MG63 (cell line): ENCODE data around the gene TGM6. TPM values are rescaled to one million over a fixed set of nuclear protein-coding genes. Genes with fewer than 3 reads are reported as not detected.

Source experiments
- DNase-seq: peaks from one replicate; pipeline ENCODE4 v3.0.0-alpha.2; 2020
- H3K27me3 ChIP-seq: fragments of 250-450 bp; sonication (Bioruptor Pico); 2 replicates; pipeline ENCODE4 v1.5.1; 2020; ENCODE audit warnings: mild to moderate bottlenecking, moderate library complexity
- H3K36me3 ChIP-seq: fragments of 250-450 bp; sonication (Bioruptor Pico); 2 replicates; pipeline ENCODE4 v1.5.1; 2020; ENCODE audit warnings: mild to moderate bottlenecking, moderate library complexity
- H3K4me3 ChIP-seq: fragments of 250-450 bp; sonication (Bioruptor Pico); 2 replicates; pipeline ENCODE4 v1.5.1; 2020; ENCODE audit warnings: mild to moderate bottlenecking, moderate library complexity
- H3K9me3 ChIP-seq: fragments of 250-450 bp; sonication (Bioruptor Pico); 2 replicates; pipeline ENCODE4 v1.5.1; 2020; ENCODE audit warnings: mild to moderate bottlenecking, moderate library complexity
- total RNA-seq: library from RNA; depleted of rRNA; stranded (reverse); fragments of >200 nt; shearing (Covaris generic); gene quantifications from 2 replicates; pipeline ENCODE4 v1.2.3, GENCODE V29; 2014; ENCODE audit warnings: low replicate concordance

Gene TGM6
- total RNA-seq, 1 experiment from 2014 or later, result not detected

DNA sequence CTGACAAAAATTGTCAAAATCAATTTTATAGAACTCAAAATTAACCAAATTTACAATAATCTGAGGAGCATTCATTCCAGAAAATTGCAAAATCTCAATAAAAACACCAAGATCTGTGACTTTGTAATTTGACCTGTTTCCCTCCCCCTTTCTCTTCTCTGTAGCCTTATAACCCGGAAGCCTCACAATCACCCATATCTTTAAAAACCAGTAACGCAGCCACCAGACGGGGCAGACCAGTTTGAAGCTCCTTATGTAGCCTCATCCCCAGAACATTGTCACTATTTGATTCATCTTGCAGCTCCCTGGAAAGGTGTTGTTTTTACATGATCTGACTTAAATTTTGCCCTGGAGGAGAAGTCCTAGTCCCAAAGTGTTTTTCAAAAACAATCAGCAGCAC is 27.5 kb upstream of the TGM6 start:
- no peak overlapping the region for H3K4me3 ChIP-seq
- no peaks in the 10 kb centered on the region for H3K36me3 ChIP-seq
- DNase-seq, result no peak
- H3K9me3 ChIP-seq, result no peaks in the 10 kb centered on the region
- H3K27me3 ChIP-seq, result no peaks in the 10 kb centered on the region

GRCh38 chr20:2357114-2357513 is 23.6 kb upstream of the TGM6 start:
- DNase-seq, result peak; percentile 30
- no peaks in the 10 kb centered on the region for H3K27me3 ChIP-seq
- no peaks in the 10 kb centered on the region for H3K36me3 ChIP-seq
- H3K4me3 ChIP-seq, result no peak overlapping the region
- peaks cover 9% of the 10 kb centered on the region for H3K9me3 ChIP-seq

DNA sequence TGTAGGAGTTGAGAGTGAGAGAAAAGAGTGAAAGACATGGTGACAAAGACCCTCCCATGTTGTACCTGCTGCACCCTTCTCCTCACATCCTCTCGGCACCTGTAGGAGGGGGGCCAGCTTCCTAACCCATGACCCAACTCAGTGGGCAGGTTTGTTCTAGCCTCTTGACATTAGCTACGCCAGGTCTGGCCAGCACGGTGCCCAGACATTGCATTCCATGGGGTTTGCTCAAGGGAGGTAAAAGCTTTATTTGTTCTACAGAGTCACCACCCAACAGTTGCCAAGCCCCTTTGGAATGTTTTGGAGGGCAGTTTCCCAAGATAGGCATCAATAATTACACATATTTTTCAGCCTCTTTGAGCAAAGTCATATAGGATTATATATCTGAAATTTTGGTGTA is 22.7 kb upstream of the TGM6 start:
- Histone ChIP-seq H3K36me3 (no peaks in the 10 kb centered on the region), H3K4me3 (no peak overlapping the region), H3K9me3 (peaks cover 9% of the 10 kb centered on the region), H3K27me3 (no peaks in the 10 kb centered on the region)
- peak; percentile 59 for DNase-seq

DNA sequence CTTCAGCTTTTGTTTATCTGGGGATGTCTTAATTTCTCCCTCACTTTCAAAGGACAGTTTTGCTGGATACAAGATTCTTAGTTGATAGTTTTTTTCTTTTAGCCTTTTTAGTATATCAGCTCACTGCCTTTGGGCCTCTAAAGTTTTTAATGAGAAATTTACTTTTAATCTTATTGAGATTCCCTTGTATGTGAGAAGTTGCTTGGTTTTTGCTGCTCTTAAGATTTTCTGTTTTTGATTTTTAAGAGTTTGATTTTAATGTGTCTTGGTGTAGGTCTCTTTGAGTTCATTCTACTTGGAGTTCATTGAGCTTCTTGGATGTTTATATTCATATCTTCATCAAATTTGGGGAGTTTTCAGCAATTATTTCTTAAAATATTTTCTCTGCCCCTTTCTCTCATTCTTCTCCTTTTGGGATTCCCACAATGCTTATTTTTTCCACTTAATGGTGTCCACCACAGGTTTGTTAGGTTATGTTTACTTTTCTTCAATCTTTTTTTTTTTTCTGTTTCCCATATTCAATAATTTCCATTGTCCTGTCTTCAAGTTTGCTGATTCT is 19.6 kb upstream of the TGM6 start:
- no peak for DNase-seq
- Histone ChIP-seq H3K36me3 (no peaks in the 10 kb centered on the region), H3K27me3 (no peaks in the 10 kb centered on the region), H3K4me3 (no peak overlapping the region), H3K9me3 (peaks cover 11% of the 10 kb centered on the region)

DNA sequence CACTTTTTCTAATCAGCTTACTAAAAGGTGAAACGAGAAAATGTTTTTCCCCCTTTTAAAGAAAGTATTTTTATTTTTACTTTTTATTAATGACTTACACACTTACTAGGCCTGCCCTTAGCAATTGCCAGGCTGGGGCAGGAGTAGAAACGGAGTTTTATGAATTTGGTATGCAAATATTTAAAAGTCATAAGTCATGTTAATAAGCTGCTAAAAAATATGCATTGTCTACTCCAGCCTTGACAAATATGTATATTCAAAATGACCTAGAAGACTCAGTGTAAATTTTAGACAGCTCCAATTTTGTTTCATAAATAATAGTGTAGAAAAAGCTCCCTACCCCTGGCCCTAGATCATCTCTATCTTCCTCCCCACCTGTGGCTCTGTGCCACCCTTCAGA is 17.5 kb upstream of the TGM6 start:
- Histone ChIP-seq H3K27me3 (no peaks in the 10 kb centered on the region), H3K36me3 (no peaks in the 10 kb centered on the region), H3K4me3 (no peak overlapping the region), H3K9me3 (peaks cover 11% of the 10 kb centered on the region)
- DNase-seq, result no peak

DNA sequence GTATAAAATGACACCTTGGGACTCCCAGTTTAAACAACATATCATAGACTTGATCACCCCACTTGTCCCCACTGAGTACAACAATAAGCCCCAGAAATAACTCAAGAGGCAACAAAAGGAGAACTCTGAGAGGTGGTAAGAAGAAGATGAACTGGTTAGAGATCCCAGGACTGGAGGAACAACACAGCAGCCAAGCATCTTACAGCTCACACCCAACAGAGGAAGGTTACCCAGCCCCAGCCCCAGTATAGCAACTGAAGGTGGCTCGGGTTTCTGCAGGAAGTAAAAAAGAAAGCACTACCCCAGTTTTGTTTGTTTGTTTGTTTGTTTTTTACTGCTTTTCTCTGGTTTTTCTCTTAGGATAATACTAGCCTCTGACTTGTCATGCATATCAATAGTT is 17.1 kb upstream of the TGM6 start:
- no peak overlapping the region for H3K4me3 ChIP-seq
- H3K36me3 ChIP-seq, result no peaks in the 10 kb centered on the region
- H3K27me3 ChIP-seq, result no peaks in the 10 kb centered on the region
- H3K9me3 ChIP-seq, result peaks cover 11% of the 10 kb centered on the region
- no peak for DNase-seq

GRCh38 chr20:2364044-2364443 is 16.7 kb upstream of the TGM6 start:
- peak; percentile 31 for DNase-seq
- H3K36me3 ChIP-seq, result no peaks in the 10 kb centered on the region
- H3K27me3 ChIP-seq, result no peaks in the 10 kb centered on the region
- H3K4me3 ChIP-seq, result no peak overlapping the region
- H3K9me3 ChIP-seq, result peaks cover 9% of the 10 kb centered on the region; the same call in 1 of the 2 replicates

DNA sequence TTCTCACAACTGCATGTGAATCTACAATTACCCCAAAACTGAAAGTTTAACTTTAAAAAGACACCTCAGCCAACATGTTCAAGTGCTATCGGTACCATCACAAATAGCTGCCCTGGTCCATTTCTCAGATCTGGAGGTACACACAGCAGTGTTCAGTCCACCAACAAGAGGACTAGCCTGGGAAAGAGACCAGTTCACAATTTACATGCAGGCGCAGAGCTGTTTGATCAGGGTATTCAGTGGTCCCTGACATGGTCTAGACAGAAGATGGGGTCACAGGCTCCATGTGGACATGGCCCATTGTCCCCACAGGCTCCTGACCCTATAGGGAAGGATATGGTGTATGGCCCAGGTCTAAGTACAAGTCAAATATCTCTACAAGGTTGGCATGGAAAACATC is 15.6 kb upstream of the TGM6 start:
- DNase-seq, result no peak
- Histone ChIP-seq H3K4me3 (no peak overlapping the region), H3K9me3 (peaks cover 7% of the 10 kb centered on the region; the same call in 1 of the 2 replicates), H3K36me3 (no peaks in the 10 kb centered on the region), H3K27me3 (no peaks in the 10 kb centered on the region)

- Histone ChIP-seq H3K36me3 (no peaks in the 10 kb centered on the region), H3K27me3 (no peaks in the 10 kb centered on the region), H3K4me3 (no peak overlapping the region), H3K9me3 (peaks cover 5% of the 10 kb centered on the region; the same call in 1 of the 2 replicates)
- DNase-seq, result peak; percentile 9
Observed at GRCh38 chr20:2365666-2366065, 15.0 kb upstream of the TGM6 start.

DNA sequence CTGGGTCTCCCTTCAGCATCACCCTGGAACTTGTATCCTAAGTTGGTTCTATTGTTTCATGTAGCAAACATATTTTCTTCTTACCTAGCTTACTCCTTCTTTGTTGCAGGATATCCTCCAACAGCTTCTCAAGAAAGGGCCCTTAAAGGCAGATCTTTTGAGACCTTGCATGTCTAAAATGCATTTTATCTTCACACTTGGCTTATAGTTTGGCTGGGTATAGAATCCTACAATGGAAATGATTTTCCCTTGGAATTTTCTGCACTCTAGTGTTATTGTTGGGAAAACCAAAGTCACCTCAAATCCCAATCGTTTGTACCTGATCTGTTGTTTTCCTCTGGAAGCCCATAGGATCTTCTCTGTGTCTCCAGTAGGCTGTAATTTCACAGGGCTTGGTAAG is 12.1 kb upstream of the TGM6 start:
- no peak for DNase-seq
- H3K9me3 ChIP-seq, result no peaks in the 10 kb centered on the region
- no peak overlapping the region for H3K4me3 ChIP-seq
- no peaks in the 10 kb centered on the region for H3K27me3 ChIP-seq
- H3K36me3 ChIP-seq, result no peaks in the 10 kb centered on the region

- Histone ChIP-seq H3K27me3 (no peaks in the 10 kb centered on the region), H3K36me3 (no peaks in the 10 kb centered on the region), H3K4me3 (no peak overlapping the region), H3K9me3 (no peaks in the 10 kb centered on the region)
- DNase-seq, result no peak
Observed at GRCh38 chr20:2373098-2373497, 7.6 kb upstream of the TGM6 start.

DNA sequence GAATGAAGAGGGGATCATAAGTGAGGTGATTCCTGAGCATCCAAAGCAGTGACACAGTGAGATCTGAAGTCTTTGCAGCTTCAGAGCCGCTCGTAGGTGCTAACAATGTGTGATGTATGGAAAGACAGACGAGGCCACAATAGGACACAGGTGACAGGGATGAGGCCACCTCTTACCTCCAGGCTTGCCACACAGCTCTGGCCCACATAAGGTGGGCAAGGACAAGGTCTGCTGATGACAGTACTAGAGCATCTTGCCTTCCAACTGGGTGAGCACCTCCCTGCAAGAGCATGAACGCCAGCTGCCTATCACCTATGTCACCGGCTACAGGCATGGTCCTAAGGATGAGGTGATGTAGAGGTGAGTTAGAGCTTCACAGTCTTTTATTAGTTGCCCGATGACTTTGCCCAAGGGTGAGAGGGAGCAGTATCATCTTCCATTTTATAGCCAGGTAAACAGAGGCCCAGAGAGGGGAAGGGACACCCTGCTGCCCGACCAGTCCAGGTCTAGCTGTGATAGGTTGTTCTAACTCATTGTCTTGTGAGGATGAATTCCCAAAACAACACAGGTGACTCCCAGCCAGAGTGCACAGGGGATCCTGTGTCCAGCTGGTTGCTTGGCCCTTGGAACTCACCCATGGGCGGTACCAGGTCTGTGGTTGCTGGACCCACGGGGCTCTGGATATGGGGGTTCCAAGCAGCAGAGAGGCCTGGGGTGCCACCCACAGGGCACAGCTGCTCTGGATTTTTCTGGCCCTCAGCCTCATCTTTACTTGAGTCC is 6.2 kb upstream of the TGM6 start:
- no peak for DNase-seq
- H3K27me3 ChIP-seq, result no peaks in the 10 kb centered on the region
- no peak overlapping the region for H3K4me3 ChIP-seq
- no peaks in the 10 kb centered on the region for H3K36me3 ChIP-seq
- H3K9me3 ChIP-seq, result no peaks in the 10 kb centered on the region

- H3K27me3 ChIP-seq, result no peaks in the 10 kb centered on the region
- H3K4me3 ChIP-seq, result no peak overlapping the region
Observed at GRCh38 chr20:2378893-2379292, 1.8 kb upstream of the TGM6 start.

DNA sequence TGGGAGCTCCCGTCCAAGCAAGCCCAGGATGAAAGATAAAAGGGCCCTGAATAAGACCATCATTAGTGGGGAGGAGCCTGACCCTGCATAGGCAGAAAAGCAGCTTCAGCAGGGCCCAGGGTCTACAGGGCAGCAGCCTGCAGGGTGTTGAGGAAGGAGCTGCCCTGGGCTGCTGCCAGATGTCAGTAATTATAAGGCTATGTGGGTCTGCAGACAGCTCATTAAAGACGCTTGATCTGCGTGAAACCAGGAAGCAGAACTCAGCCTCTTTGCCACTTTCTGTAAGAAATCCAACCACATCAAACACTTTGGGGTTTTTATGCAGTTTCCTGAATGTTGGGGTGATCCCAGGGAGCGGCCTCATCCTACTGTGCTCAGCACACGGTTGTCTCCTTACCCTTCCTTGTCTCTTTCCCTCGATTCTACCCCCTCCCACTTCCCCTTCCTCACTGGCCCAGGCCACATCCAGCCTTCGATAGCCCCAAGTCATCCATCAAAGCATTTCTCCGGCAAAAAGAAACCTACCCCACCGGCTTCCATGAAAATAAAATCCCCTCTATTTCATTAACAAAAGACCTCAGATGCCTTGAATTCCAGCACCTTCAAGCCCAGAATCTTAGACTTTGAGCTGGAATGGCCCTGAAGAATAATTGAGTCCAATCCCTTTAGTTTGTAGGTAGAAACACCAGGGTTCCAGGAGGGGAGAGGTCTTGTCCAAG is 1.0 kb upstream of the TGM6 start:
- Histone ChIP-seq H3K27me3 (no peaks in the 10 kb centered on the region), H3K9me3 (no peaks in the 10 kb centered on the region), H3K36me3 (no peaks in the 10 kb centered on the region), H3K4me3 (no peak overlapping the region)
- no peak for DNase-seq

More at GRCh38 chr20:2378893-2379292, 1.8 kb upstream of the TGM6 start:
- no peak for DNase-seq
- H3K9me3 ChIP-seq, result no peaks in the 10 kb centered on the region
- no peaks in the 10 kb centered on the region for H3K36me3 ChIP-seq

DNA sequence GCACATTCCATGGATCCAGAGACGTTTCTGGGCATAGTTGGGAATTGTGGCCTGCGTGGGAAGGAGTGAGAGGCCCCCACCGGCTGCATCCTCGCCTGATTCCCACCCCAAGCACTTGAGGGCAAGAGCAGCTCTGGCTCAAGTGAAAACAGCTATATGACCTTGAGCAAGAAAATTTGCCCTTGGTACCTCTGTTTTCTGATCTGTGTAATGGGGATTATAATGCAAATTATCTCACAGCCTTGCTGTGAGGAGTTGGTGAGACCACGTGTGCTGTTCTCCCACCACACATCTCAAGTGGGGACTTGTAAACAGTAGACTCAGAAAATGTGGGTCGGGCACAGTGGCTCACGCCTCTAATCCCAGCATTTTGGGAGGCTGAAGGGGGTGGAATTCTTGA is 602 bp downstream of the TGM6 start:
- no peaks in the 10 kb centered on the region for H3K27me3 ChIP-seq
- H3K4me3 ChIP-seq, result no peak overlapping the region
- no peaks in the 10 kb centered on the region for H3K36me3 ChIP-seq
- no peak for DNase-seq
- no peaks in the 10 kb centered on the region for H3K9me3 ChIP-seq

DNA sequence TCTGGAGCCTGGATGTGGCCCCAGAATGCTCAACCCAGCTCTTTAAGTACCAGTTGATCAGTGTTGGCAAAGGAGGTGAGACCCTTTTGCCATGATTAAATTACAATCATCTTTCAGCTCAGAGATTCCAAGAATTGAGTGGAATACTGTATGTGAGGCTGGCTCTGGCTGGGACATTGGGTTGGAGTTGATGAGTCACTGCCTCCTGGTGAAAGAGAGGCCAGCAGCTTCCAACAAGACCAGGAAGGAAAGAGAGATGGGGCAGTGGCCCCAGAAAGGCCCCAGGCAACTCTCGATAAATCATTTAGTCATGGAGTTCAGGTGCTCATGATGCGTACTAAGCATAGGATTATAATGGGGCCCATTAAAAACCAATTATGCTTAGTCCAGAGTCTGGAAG is 2.1 kb downstream of the TGM6 start:
- H3K9me3 ChIP-seq, result peaks cover 3% of the 10 kb centered on the region; the same call in 1 of the 2 replicates
- H3K27me3 ChIP-seq, result no peaks in the 10 kb centered on the region
- H3K36me3 ChIP-seq, result no peaks in the 10 kb centered on the region
- H3K4me3 ChIP-seq, result no peak overlapping the region
- peak; percentile 33 for DNase-seq

DNA sequence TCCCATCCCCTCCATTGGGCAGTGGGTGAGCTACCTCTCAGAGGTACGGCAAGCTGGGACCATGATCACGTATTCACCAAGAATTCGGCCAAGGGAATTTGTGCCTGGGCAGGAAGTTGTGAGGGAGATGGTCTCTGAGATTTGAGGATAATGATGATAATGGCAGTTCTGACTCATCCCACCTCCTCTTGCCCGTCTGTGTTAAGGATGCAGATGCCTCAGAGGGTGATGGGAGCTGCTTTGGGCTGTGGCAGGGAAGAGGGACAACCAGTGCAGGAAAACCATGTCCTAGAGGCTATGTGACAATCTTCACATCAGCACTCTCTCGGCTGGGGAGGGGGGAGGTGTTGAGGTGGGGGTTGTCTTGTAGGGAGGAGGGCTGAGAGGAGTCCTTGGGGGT is 4.3 kb downstream of the TGM6 start:
- Histone ChIP-seq H3K36me3 (no peaks in the 10 kb centered on the region), H3K9me3 (peaks cover 3% of the 10 kb centered on the region), H3K27me3 (no peaks in the 10 kb centered on the region), H3K4me3 (no peak overlapping the region)
- no peak for DNase-seq

DNA sequence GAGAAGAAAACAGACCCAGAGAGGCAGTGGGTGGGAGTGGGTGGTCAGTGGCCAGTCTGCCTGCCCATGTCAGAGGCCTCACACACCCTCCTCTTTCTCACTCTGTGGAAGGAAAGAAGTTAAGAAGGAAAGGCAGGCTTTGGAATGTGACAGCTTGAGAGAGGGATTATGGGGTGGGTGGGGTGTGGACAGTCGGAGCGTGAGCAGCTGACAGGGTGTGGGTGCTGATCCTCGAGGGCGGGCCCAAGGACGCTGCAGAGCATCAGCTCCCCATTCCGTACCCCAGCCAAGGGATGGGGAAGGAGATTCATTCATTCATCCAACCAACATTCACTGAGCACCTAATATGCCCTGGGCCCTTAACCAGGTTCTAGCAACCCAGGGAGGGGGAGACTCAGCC is 4.8 kb downstream of the TGM6 start:
- H3K4me3 ChIP-seq, result no peak overlapping the region
- DNase-seq, result no peak
- no peaks in the 10 kb centered on the region for H3K27me3 ChIP-seq
- peaks cover 3% of the 10 kb centered on the region for H3K9me3 ChIP-seq
- no peaks in the 10 kb centered on the region for H3K36me3 ChIP-seq
